ENCODE measurements around the gene RPLP2.

DNA sequence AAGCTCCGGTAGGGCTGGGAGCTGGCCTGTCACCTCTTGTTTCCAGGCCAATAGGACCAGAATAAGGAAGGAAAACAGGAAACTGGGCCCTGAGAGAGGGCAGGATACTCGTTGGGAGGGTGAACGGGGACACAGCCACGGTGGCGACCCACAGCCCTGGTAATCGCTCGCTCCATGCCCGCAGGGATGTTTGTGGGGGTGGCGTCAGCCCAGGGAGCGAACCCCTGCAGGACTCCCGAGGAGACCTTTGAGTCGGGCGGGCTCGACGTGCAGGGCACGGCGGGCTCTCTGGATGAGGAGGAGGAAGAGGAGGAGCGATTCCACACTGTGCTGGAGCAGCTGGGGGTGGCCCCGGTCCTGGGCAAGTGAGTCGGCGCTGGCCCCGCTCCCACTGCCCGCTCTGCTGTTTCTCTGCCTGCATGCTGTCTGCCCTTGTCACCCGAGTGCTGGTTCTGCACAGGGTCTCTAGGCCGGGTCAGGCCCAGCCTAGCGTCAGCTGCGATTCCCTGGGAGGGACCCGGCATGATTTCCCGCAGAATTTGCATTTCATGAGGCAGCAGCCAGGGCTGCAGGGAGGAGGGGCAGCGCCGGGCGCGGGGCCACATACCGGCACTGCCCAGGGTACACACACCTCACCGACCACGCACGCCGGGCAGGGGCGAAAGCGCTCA is 19.5 kb downstream of the RPLP2 start:
- TF ChIP-seq ZNF138 (tag by site-specific recombination; IDR thresholded peaks at IDR 0.05; ENCODE audit: borderline replicate concordance) (no peak), ZNF341 (tag by site-specific recombination; IDR thresholded peaks at IDR 0.05; ENCODE audit: low read depth) (no peak), CTCF (tag by site-specific recombination; IDR thresholded peaks at IDR 0.05) (no peak), ATF2 (tag by site-specific recombination; IDR thresholded peaks at IDR 0.05; ENCODE audit: low read depth) (no peak), ZNF561 (tag by site-specific recombination; IDR thresholded peaks at IDR 0.05; ENCODE audit: borderline replicate concordance) (no peak), ZBTB21 (tag by site-specific recombination; IDR thresholded peaks at IDR 0.05) (no peak), ZNF629 (tag by site-specific recombination; IDR thresholded peaks at IDR 0.05) (no peak), ZNF747 (tag by site-specific recombination; IDR thresholded peaks at IDR 0.05) (no peak), REST (tag by site-specific recombination; IDR thresholded peaks at IDR 0.05) (no peak)
- TF ChIP-seq, protein P1, sequence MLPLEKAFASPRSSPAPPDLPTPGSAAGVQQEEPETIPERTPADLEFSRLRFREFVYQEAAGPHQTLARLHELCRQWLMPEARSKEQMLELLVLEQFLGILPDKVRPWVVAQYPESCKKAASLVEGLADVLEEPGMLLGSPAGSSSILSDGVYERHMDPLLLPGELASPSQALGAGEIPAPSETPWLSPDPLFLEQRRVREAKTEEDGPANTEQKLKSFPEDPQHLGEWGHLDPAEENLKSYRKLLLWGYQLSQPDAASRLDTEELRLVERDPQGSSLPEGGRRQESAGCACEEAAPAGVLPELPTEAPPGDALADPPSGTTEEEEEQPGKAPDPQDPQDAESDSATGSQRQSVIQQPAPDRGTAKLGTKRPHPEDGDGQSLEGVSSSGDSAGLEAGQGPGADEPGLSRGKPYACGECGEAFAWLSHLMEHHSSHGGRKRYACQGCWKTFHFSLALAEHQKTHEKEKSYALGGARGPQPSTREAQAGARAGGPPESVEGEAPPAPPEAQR (tag by site-specific recombination; IDR thresholded peaks at IDR 0.05), result no peak

Data from HEK293 (cell line).